ENCODE results near the gene GRAMD4. TPM values are rescaled to one million over a fixed set of nuclear protein-coding genes. Genes with fewer than 3 reads are reported as not detected.

Gene GRAMD4
- total RNA-seq, 1 experiment from 2014 or later: 38.2 TPM

GRCh38 chr22:46687460-46687859 is 67.3 kb downstream of the GRAMD4 start:
- Histone ChIP-seq H3K79me2 (ENCODE audit: low read depth) (no peaks in the 10 kb centered on the region), H3K27me3 (ENCODE audit: insufficient read depth, low read depth) (no peaks in the 10 kb centered on the region), H3K4me3 (no peak overlapping the region), H3F3A (ENCODE audit: insufficient read depth, low read depth) (peaks cover 27% of the 10 kb centered on the region), H3K9me2 (ENCODE audit: insufficient read depth) (no peaks in the 10 kb centered on the region), H3K4me2 (no peak overlapping the region), H3K27ac (no peak overlapping the region), H3K36me3 (ENCODE audit: low read depth) (no peaks in the 10 kb centered on the region), H2AFZ (no peak overlapping the region), H3K4me1 (replicated peaks; ENCODE audit: insufficient read depth) (no peaks in the 10 kb centered on the region), H3K9me3 (ENCODE audit: insufficient read depth, low read depth) (no peaks in the 10 kb centered on the region), H4K20me1 (ENCODE audit: insufficient read depth) (0 out of 2 replicates have a peak, but pooled peaks cover 3% of the 10 kb centered on the region)
- CTCF ChIA-PET: no interaction called here
- DNase-seq: no peak
- POLR2A ChIA-PET (ENCODE audit: unreplicated experiment): no interaction called here
- no TSS peak for BruUV-seq (replicated peaks)
- intact Hi-C loops (cut with micrococcal nuclease; ENCODE audit: unreplicated experiment): no loop called here
- TF ChIP-seq CTCF (conservative IDR thresholded peaks at IDR 0.05) (no peak), EZH2 (IDR thresholded peaks at IDR 0.05; ENCODE audit: low read depth) (no peak)

- POLR2A ChIA-PET (ENCODE audit: unreplicated experiment): no interaction called here
- no peak for DNase-seq
- CTCF ChIA-PET: no interaction called here
These were observed 68.8 kb downstream of the GRAMD4 start for GRCh38 chr22:46688949-46689348.

GRCh38 chr22:46690146-46690545 is 70.0 kb downstream of the GRAMD4 start:
- ChIA-PET POLR2A (ENCODE audit: unreplicated experiment) (no interaction called here), CTCF (no interaction called here)
- DNase-seq: no peak
- Histone ChIP-seq H2AFZ (no peak overlapping the region), H3K9me3 (ENCODE audit: insufficient read depth, low read depth) (no peaks in the 10 kb centered on the region), H3K4me3 (no peak overlapping the region), H3K36me3 (ENCODE audit: low read depth) (no peaks in the 10 kb centered on the region), H3K4me2 (no peak overlapping the region), H3K9me2 (ENCODE audit: insufficient read depth) (no peaks in the 10 kb centered on the region), H3K27ac (no peak overlapping the region), H3F3A (ENCODE audit: insufficient read depth, low read depth) (peaks cover 19% of the 10 kb centered on the region; the same call in 1 of the 2 replicates), H3K4me1 (replicated peaks; ENCODE audit: insufficient read depth) (no peaks in the 10 kb centered on the region), H4K20me1 (ENCODE audit: insufficient read depth) (no peaks in the 10 kb centered on the region), H3K79me2 (ENCODE audit: low read depth) (no peaks in the 10 kb centered on the region), H3K27me3 (ENCODE audit: insufficient read depth, low read depth) (no peaks in the 10 kb centered on the region)
- BruUV-seq (replicated peaks): no TSS peak
- TF ChIP-seq EZH2 (IDR thresholded peaks at IDR 0.05; ENCODE audit: low read depth): no peak
- no peak for TF ChIP-seq CTCF (conservative IDR thresholded peaks at IDR 0.05)
- intact Hi-C loops (cut with micrococcal nuclease; ENCODE audit: unreplicated experiment): no loop called here

More at GRCh38 chr22:46688949-46689348, 68.8 kb downstream of the GRAMD4 start:
- Histone ChIP-seq H3K4me2 (no peak overlapping the region), H3K79me2 (ENCODE audit: low read depth) (no peaks in the 10 kb centered on the region), H3K9me3 (ENCODE audit: insufficient read depth, low read depth) (no peaks in the 10 kb centered on the region), H3K27ac (no peak overlapping the region), H3F3A (ENCODE audit: insufficient read depth, low read depth) (peaks cover 18% of the 10 kb centered on the region), H2AFZ (no peak overlapping the region), H3K36me3 (ENCODE audit: low read depth) (no peaks in the 10 kb centered on the region), H3K4me3 (no peak overlapping the region), H3K4me1 (replicated peaks; ENCODE audit: insufficient read depth) (no peaks in the 10 kb centered on the region), H3K9me2 (ENCODE audit: insufficient read depth) (no peaks in the 10 kb centered on the region), H3K27me3 (ENCODE audit: insufficient read depth, low read depth) (no peaks in the 10 kb centered on the region), H4K20me1 (ENCODE audit: insufficient read depth) (no peaks in the 10 kb centered on the region)
- TF ChIP-seq EZH2 (IDR thresholded peaks at IDR 0.05; ENCODE audit: low read depth): no peak
- no TSS peak for BruUV-seq (replicated peaks)
- intact Hi-C loops (cut with micrococcal nuclease; ENCODE audit: unreplicated experiment): no loop called here

- no peaks in the 10 kb centered on the region for H3K27me3 ChIP-seq (ENCODE audit: insufficient read depth, low read depth)
These were observed 71.4 kb downstream of the GRAMD4 start for GRCh38 chr22:46691571-46691970.

More at GRCh38 chr22:46691571-46691970, 71.4 kb downstream of the GRAMD4 start:
- no peaks in the 10 kb centered on the region for H3K9me2 ChIP-seq (ENCODE audit: insufficient read depth)
- H3K4me3 ChIP-seq: no peak overlapping the region
- no peaks in the 10 kb centered on the region for H4K20me1 ChIP-seq (ENCODE audit: insufficient read depth)
- H3K27ac ChIP-seq: no peak overlapping the region
- no peaks in the 10 kb centered on the region for H3K9me3 ChIP-seq (ENCODE audit: insufficient read depth, low read depth)
- intact Hi-C loops (cut with micrococcal nuclease; ENCODE audit: unreplicated experiment): no loop called here
- CTCF ChIA-PET: no interaction called here
- DNase-seq: no peak
- no peak overlapping the region for H3K4me2 ChIP-seq
- TF ChIP-seq CTCF (conservative IDR thresholded peaks at IDR 0.05) (no peak), EZH2 (IDR thresholded peaks at IDR 0.05; ENCODE audit: low read depth) (no peak)
- no peak overlapping the region for H2AFZ ChIP-seq
- H3K4me1 ChIP-seq (replicated peaks; ENCODE audit: insufficient read depth): no peaks in the 10 kb centered on the region
- BruUV-seq (replicated peaks): no TSS peak
- H3K36me3 ChIP-seq (ENCODE audit: low read depth): no peaks in the 10 kb centered on the region
- H3K79me2 ChIP-seq (ENCODE audit: low read depth): no peaks in the 10 kb centered on the region
- POLR2A ChIA-PET (ENCODE audit: unreplicated experiment): no interaction called here
- peaks cover 19% of the 10 kb centered on the region; the same call in 1 of the 2 replicates for H3F3A ChIP-seq (ENCODE audit: insufficient read depth, low read depth)
